ENCODE data around the gene SLCO4A1. TPM values are rescaled to one million over a fixed set of nuclear protein-coding genes. Genes with fewer than 3 reads are reported as not detected.

Gene SLCO4A1
- total and polyA plus RNA-seq, 11 donors: 1.00 to 54.0 (median 11.5) TPM

GRCh38 chr20:62701161-62702012 is 59.1 kb downstream of the SLCO4A1 start:
- peaks cover 0 to 21% (median 8%) of the 10 kb centered on the region in 12 donors for H3K4me1 ChIP-seq
- H3K27me3 ChIP-seq: peaks cover 0 to 3% (median 0%) of the 10 kb centered on the region in 9 donors
- H3K9me3 ChIP-seq: no peaks in the 10 kb centered on the region
- intact Hi-C loops (cut with DNase I): no loop called here
- TF ChIP-seq, protein P1, sequence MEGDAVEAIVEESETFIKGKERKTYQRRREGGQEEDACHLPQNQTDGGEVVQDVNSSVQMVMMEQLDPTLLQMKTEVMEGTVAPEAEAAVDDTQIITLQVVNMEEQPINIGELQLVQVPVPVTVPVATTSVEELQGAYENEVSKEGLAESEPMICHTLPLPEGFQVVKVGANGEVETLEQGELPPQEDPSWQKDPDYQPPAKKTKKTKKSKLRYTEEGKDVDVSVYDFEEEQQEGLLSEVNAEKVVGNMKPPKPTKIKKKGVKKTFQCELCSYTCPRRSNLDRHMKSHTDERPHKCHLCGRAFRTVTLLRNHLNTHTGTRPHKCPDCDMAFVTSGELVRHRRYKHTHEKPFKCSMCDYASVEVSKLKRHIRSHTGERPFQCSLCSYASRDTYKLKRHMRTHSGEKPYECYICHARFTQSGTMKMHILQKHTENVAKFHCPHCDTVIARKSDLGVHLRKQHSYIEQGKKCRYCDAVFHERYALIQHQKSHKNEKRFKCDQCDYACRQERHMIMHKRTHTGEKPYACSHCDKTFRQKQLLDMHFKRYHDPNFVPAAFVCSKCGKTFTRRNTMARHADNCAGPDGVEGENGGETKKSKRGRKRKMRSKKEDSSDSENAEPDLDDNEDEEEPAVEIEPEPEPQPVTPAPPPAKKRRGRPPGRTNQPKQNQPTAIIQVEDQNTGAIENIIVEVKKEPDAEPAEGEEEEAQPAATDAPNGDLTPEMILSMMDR (IDR thresholded peaks at IDR 0.05): no peak
- TF ChIP-seq POLR2A (IDR thresholded peaks at IDR 0.05): no peak
- ATAC-seq (no peak), DNase-seq (peak in 1 of 5 donors; percentile 52)
- H3K36me3 ChIP-seq: no peaks in the 10 kb centered on the region
- no peak overlapping the region for H3K4me3 ChIP-seq
- 77 to 89% (median 84%) methylated on average over 19 to 24 of the region's 24 CpGs for WGBS, 4 donors
- no peak overlapping the region for H3K27ac ChIP-seq

- Histone ChIP-seq H3K36me3 (no peaks in the 10 kb centered on the region), H3K4me3 (no peak overlapping the region), H3K4me1 (peaks cover 0 to 21% (median 8%) of the 10 kb centered on the region in 12 donors), H3K9me3 (no peaks in the 10 kb centered on the region), H3K27me3 (peaks cover 0 to 7% (median 0%) of the 10 kb centered on the region in 9 donors), H3K27ac (no peak overlapping the region)
- TF ChIP-seq, protein P1 (IDR thresholded peaks at IDR 0.05): no peak
- no peak for TF ChIP-seq POLR2A (IDR thresholded peaks at IDR 0.05)
- ATAC-seq: no peak
- no peak for DNase-seq
- WGBS, 4 donors: 83 to 97% (median 86%) methylated on average over 7 to 11 of the region's 11 CpGs
- intact Hi-C loops (cut with DNase I): no loop called here
Measured at GRCh38 chr20:62702013-62702300, 59.7 kb downstream of the SLCO4A1 start.

- no peak for TF ChIP-seq POLR2A (IDR thresholded peaks at IDR 0.05)
- TF ChIP-seq, protein P1 (IDR thresholded peaks at IDR 0.05): no peak
- WGBS, 4 donors: 84 to 90% (median 87%) methylated on average over 22 to 25 of the region's 25 CpGs
- Histone ChIP-seq H3K27me3 (peaks cover 7 to 19% (median 11%) of the 10 kb centered on the region in 9 donors), H3K36me3 (no peaks in the 10 kb centered on the region), H3K9me3 (no peaks in the 10 kb centered on the region), H3K4me3 (no peak overlapping the region), H3K27ac (peak overlapping the region in 1 of 12 donors; percentile 67), H3K4me1 (peaks cover 0 to 25% (median 8%) of the 10 kb centered on the region in 12 donors)
- ATAC-seq: no peak
- intact Hi-C loops (cut with DNase I): no loop called here
- DNase-seq: peak in 2 of 5 donors; percentile 14 to 44
Measured at GRCh38 chr20:62702895-62703852, 60.9 kb downstream of the SLCO4A1 start.

- Histone ChIP-seq H3K27me3 (peaks cover 11 to 25% (median 18%) of the 10 kb centered on the region in 9 donors), H3K4me1 (peaks cover 0 to 29% (median 8%) of the 10 kb centered on the region in 12 donors), H3K4me3 (no peak overlapping the region), H3K36me3 (no peaks in the 10 kb centered on the region), H3K27ac (peak overlapping the region in 4 of 12 donors; percentile 2 to 67 (median 18)), H3K9me3 (no peaks in the 10 kb centered on the region)
- intact Hi-C loops (cut with DNase I): no loop called here
- no peak for TF ChIP-seq POLR2A (IDR thresholded peaks at IDR 0.05)
- TF ChIP-seq, protein P1 (IDR thresholded peaks at IDR 0.05): no peak
- ATAC-seq (no peak), DNase-seq (peak in 1 of 5 donors; percentile 61)
- 66 to 90% (median 86%) methylated on average over 5 of the region's 5 CpGs for WGBS, 4 donors
Measured at GRCh38 chr20:62703853-62704228, 61.5 kb downstream of the SLCO4A1 start.
